Heart left ventricle (tissue), 16 donors: ENCODE data around the gene XPC. TPM values are rescaled to one million over a fixed set of nuclear protein-coding genes. Genes with fewer than 3 reads are reported as not detected.

Source experiments
- ATAC-seq, 4 donors: fragments of 200-7000 bp; cut with Tn5 transposase; one replicate each; pipeline ENCODE4 v1.9.1; 2020 to 2022; ENCODE audit warnings: moderate library complexity in 4 of 4, mild to moderate bottlenecking in 3 of 4, moderate number of reproducible peaks in 1 of 4
- DNase-seq, 5 donors: peaks; one replicate each; pipeline ENCODE4 v3.0.0-alpha.2; 2020
- H3K27ac ChIP-seq, 12 donors: fragments of 200-600 bp; sonication (generic) in 4 of 12; one replicate each; pipeline versions ENCODE4 v1.5.0 to v1.8.0; 2016 to 2022; ENCODE audit warnings: mild to moderate bottlenecking in 2 of 12
- H3K27me3 ChIP-seq, 9 donors: fragments of 200-600 bp; sonication (generic) in 2 of 9; one replicate each; pipeline versions ENCODE4 v1.5.1 to v1.8.0; 2016 to 2022; ENCODE audit warnings: mild to moderate bottlenecking in 3 of 9
- H3K36me3 ChIP-seq, 9 donors: fragments of 200-600 bp; sonication (generic) in 2 of 9; one replicate each; pipeline versions ENCODE4 v1.5.0 to v1.8.0; 2018 to 2022; ENCODE audit warnings: mild to moderate bottlenecking in 2 of 9
- H3K4me1 ChIP-seq, 12 donors: fragments of 200-600 bp; sonication (generic) in 4 of 12; one replicate each; pipeline versions ENCODE4 v1.5.0 to v1.8.0; 2016 to 2022; ENCODE audit warnings: mild to moderate bottlenecking in 3 of 12
- H3K4me3 ChIP-seq, 12 donors: fragments of 200-600 bp; sonication (generic) in 4 of 12; one replicate each; pipeline versions ENCODE4 v1.5.0 to v1.8.0; 2017 to 2022; ENCODE audit warnings: mild to moderate bottlenecking in 9 of 12, moderate library complexity in 4 of 12
- H3K9me3 ChIP-seq, 12 donors: fragments of 200-600 bp; sonication (generic) in 4 of 12; one replicate each; pipeline versions ENCODE4 v1.5.0 to v1.8.0; 2016 to 2022; ENCODE audit warnings: mild to moderate bottlenecking in 1 of 12
- CTCF ChIP-seq, 12 donors: fragments of 200-600 bp; sonication (generic) in 4 of 12; IDR thresholded peaks; one replicate each; pipeline versions ENCODE4 v1.5.0 to v1.8.0; 2018 to 2022; ENCODE audit warnings: antibody characterized with exemption in 12 of 12, mild to moderate bottlenecking in 5 of 12
- POLR2A ChIP-seq, 2 donors: fragments of 450-650 bp; IDR thresholded peaks; one replicate each; pipeline ENCODE4 v1.6.1; 2017; ENCODE audit warnings: antibody characterized with exemption in 2 of 2, mild to moderate bottlenecking in 2 of 2, moderate library complexity in 2 of 2
- WGBS, 4 donors: extraction: QIAGEN DNeasy Blood & Tissue Kit in 2 of 4; methylation state at CpG; one replicate each; pipeline versions ENCODE4 v1.1.5 to v1.1.7; 2013 to 2018; 5-methylcytosine and 5-hydroxymethylcytosine counted together
- intact Hi-C, 10 donors: fragments of 100-400 bp; cut with DNase I; formaldehyde crosslinking; loops; one replicate each; pipeline versions ENCODE4 v1.11.1 to v1.14.2; 2022
- polyA plus RNA-seq, 2 donors: library from polyadenylated mRNA; stranded (reverse); fragments of 200-250 nt; gene quantifications; one replicate each; pipeline ENCODE4 v1.2.3, GENCODE V29; 2013
- total RNA-seq, 9 donors: library from RNA; depleted of rRNA in 2 of 9; stranded (reverse); fragments of >200 nt in 2 of 9; fragmentation: NEBNext Ultra II Directional in 3 of 9; extraction: Animal tissue kit (Norgen Biotek cat#: 25700) in 3 of 9; gene quantifications; one replicate each; pipeline versions ENCODE4 v1.1.0 to v1.2.4, GENCODE V29; 2016 to 2023
- donor health status: ischemic (EF 13 %, LVEDD 7.1; RV severe dilation, severe dysfunction).
- donor health status: healthy with polysubstance abuse.
- donor health status: DM: no; HTN: yes; CAD: no.
- donor health status: DM: no; HTN: no; CAD: no.
- donor health status: ischemic (EF 25% LVEDD 6.9; RV normal size, moderate dysfunction).
- donor health status: ischemic (EF 25% LVEDD 5.7; RV mildly dilated, moderate dysfunction).
- donor health status: healthy.
- donor health status: DM: yes; HTN: yes; CAD: no.
- donor health status: ischemic (EF 35%, LVEDD 5.7; RV mildly dilated, moderate dysfunction).
- donor health status: nonischemic (EF 11% LVEDD 7.7; RV severe dilation, severe dysfunction).
- donor health status: DM: yes; HTN: yes; CAD: no.
- donor health status: PGD.
- donor health status: ischemic (EF 29% LVEDD 5.4; RV normal size, mild dysfunction).
- donor health status: nonischemic (EF 23%, LVEDD 6.1; RV moderate dilation, normal function).

XPC gene
- total and polyA plus RNA-seq, 11 donors = 6.1 to 20.0 (median 9.5) TPM

GRCh38 chr3:14150078-14150477 lies 28.3 kb downstream of the XPC start:
- intact Hi-C loops = no loop called here
- TF ChIP-seq CTCF (IDR thresholded peaks at IDR 0.05) = no peak
- no peak for TF ChIP-seq POLR2A (IDR thresholded peaks at IDR 0.05)
- WGBS, 4 donors = 91 to 97% (median 97%) methylated on average over 9 of the region's 9 CpGs
- Histone ChIP-seq H3K4me1 (peaks cover 0 to 28% (median 7%) of the 10 kb centered on the region in 12 donors), H3K27me3 (no peaks in the 10 kb centered on the region), H3K27ac (no peak overlapping the region), H3K9me3 (no peaks in the 10 kb centered on the region), H3K36me3 (peaks cover 0 to 91% (median 75%) of the 10 kb centered on the region in 9 donors), H3K4me3 (no peak overlapping the region)
- ATAC-seq (no peak), DNase-seq (peak in 1 of 5 donors; percentile 9)

- no peak for TF ChIP-seq CTCF (IDR thresholded peaks at IDR 0.05)
- TF ChIP-seq POLR2A (IDR thresholded peaks at IDR 0.05) = no peak
- H3K9me3 ChIP-seq = no peaks in the 10 kb centered on the region
- intact Hi-C loops = loop anchor here in 1 of 10 donors (10.0 kb wide), 1 partner anchor 494 kb away; no protein-coding TSS in a partner anchor
- peaks cover 0 to 75% (median 60%) of the 10 kb centered on the region in 9 donors for H3K36me3 ChIP-seq
- no peak for ATAC-seq
- peak in 1 of 5 donors; percentile 19 for DNase-seq
- H3K4me3 ChIP-seq = no peak overlapping the region
- peaks cover 0 to 46% (median 24%) of the 10 kb centered on the region in 12 donors for H3K4me1 ChIP-seq
- 83 to 89% (median 88%) methylated on average over 17 to 28 of the region's 28 CpGs for WGBS, 4 donors
- H3K27me3 ChIP-seq = no peaks in the 10 kb centered on the region
- H3K27ac ChIP-seq = peak overlapping the region in 1 of 12 donors; percentile 20
These were observed 30.1 kb downstream of the XPC start for GRCh38 chr3:14148041-14148985.

GRCh38 chr3:14147617-14148016 lies 30.8 kb downstream of the XPC start:
- DNase-seq (peak in 1 of 5 donors; percentile 18), ATAC-seq (no peak)
- no peaks in the 10 kb centered on the region for H3K27me3 ChIP-seq
- 80 to 85% (median 84%) methylated on average over 12 of the region's 12 CpGs for WGBS, 4 donors
- no peak overlapping the region for H3K4me3 ChIP-seq
- H3K36me3 ChIP-seq = peaks cover 0 to 73% (median 53%) of the 10 kb centered on the region in 9 donors
- peaks cover 0 to 53% (median 30%) of the 10 kb centered on the region in 12 donors for H3K4me1 ChIP-seq
- peak overlapping the region in 1 of 12 donors; percentile 20 for H3K27ac ChIP-seq
- no peaks in the 10 kb centered on the region for H3K9me3 ChIP-seq
- intact Hi-C loops = loop anchor here in 1 of 10 donors (10.0 kb wide), 1 partner anchor 493 kb away; no protein-coding TSS in a partner anchor
- TF ChIP-seq POLR2A (IDR thresholded peaks at IDR 0.05) (no peak), CTCF (IDR thresholded peaks at IDR 0.05) (no peak)

- H3K36me3 ChIP-seq = peaks cover 0 to 73% (median 51%) of the 10 kb centered on the region in 9 donors
- DNase-seq (peak in 2 of 5 donors; percentile 5 to 12), ATAC-seq (no peak)
- intact Hi-C loops = loop anchor here in 1 of 10 donors (10.0 kb wide), 1 partner anchor 492 kb away; no protein-coding TSS in a partner anchor
- WGBS, 4 donors = 84 to 94% (median 88%) methylated on average over 4 to 5 of the region's 5 CpGs
- peak overlapping the region in 1 of 12 donors; percentile 20 for H3K27ac ChIP-seq
- no peak for TF ChIP-seq CTCF (IDR thresholded peaks at IDR 0.05)
- H3K9me3 ChIP-seq = no peaks in the 10 kb centered on the region
- H3K27me3 ChIP-seq = no peaks in the 10 kb centered on the region
- peaks cover 0 to 59% (median 32%) of the 10 kb centered on the region in 12 donors for H3K4me1 ChIP-seq
- H3K4me3 ChIP-seq = no peak overlapping the region
These were observed 31.4 kb downstream of the XPC start for GRCh38 chr3:14147066-14147435.
